ENCODE measurements around the gene NFIL3.
A peak's percentile ranks its signal among the peaks of the same experiment; 100 is the strongest.

The NFIL3 gene

GRCh38 chr9:91364702-91365101, 58.9 kb downstream of the NFIL3 start:
- H3K4me3 ChIP-seq (ENCODE audit: low read depth, low read length) = no peak overlapping the region
- no peak for TF ChIP-seq CTCF (conservative IDR thresholded peaks at IDR 0.05; ENCODE audit: low read depth, low read length)
- DNase-seq (ENCODE audit: low read depth) = no peak

GRCh38 chr9:91364005-91364404, 59.6 kb downstream of the NFIL3 start:
- no peak overlapping the region for H3K4me3 ChIP-seq (ENCODE audit: low read depth, low read length)
- DNase-seq (ENCODE audit: low read depth) = no peak
- TF ChIP-seq CTCF (conservative IDR thresholded peaks at IDR 0.05; ENCODE audit: low read depth, low read length) = no peak

- no peak for DNase-seq (ENCODE audit: low read depth)
- no peak for TF ChIP-seq CTCF (conservative IDR thresholded peaks at IDR 0.05; ENCODE audit: low read depth, low read length)
- H3K4me3 ChIP-seq (ENCODE audit: low read depth, low read length) = peak overlapping the region; percentile 92
These were observed 61.5 kb downstream of the NFIL3 start for GRCh38 chr9:91362051-91362611.

- H3K4me3 ChIP-seq (ENCODE audit: low read depth, low read length) = peak within 1 kb of the TSS; percentile 92
- TF ChIP-seq CTCF (conservative IDR thresholded peaks at IDR 0.05; ENCODE audit: low read depth, low read length) = no peak
- peak; percentile 70 for DNase-seq (ENCODE audit: low read depth)
These were observed 62.2 kb downstream of the NFIL3 start, which contains the start of gene AUH for GRCh38 chr9:91361291-91362050. TSS of gene AUH (minus strand) at chr9:91361918. CDS start at chr9:91361889, 29 bp downstream.

- DNase-seq (ENCODE audit: low read depth) = no peak
- no peak for TF ChIP-seq CTCF (conservative IDR thresholded peaks at IDR 0.05; ENCODE audit: low read depth, low read length)
These were observed 62.9 kb downstream of the NFIL3 start for GRCh38 chr9:91360551-91361290.

GRCh38 chr9:91359734-91360470, 63.7 kb downstream of the NFIL3 start:
- TF ChIP-seq CTCF (conservative IDR thresholded peaks at IDR 0.05; ENCODE audit: low read depth, low read length) = no peak
- DNase-seq (ENCODE audit: low read depth) = no peak
- H3K4me3 ChIP-seq (ENCODE audit: low read depth, low read length) = peak overlapping the region; percentile 7

More at GRCh38 chr9:91360551-91361290, 62.9 kb downstream of the NFIL3 start:
- peak overlapping the region; percentile 92 for H3K4me3 ChIP-seq (ENCODE audit: low read depth, low read length)

Data from choroid plexus epithelial cell (primary cell).